ENCODE results near the gene ARGFX.
A peak's percentile ranks its signal among the peaks of the same experiment; 100 is the strongest.
"Not testable (repeated sequence)": the region's sequence is repeated elsewhere in the genome, so short reads cannot be mapped to it uniquely, and the experiment has no call there.

Gene ARGFX

GRCh38 chr3:121584418-121584817, 16.7 kb downstream of the ARGFX start:
- Histone ChIP-seq H3K79me2 (ENCODE audit: low read length) (no peaks in the 10 kb centered on the region), H2AFZ (ENCODE audit: low read length) (no peak overlapping the region), H3K4me1 (ENCODE audit: low read length) (0 out of 2 replicates have a peak, but pooled peaks cover 7% of the 10 kb centered on the region), H4K20me1 (ENCODE audit: insufficient read depth, low read length) (no peaks in the 10 kb centered on the region), H3K9me2 (replicated peaks; ENCODE audit: insufficient read depth, low read length) (no peaks in the 10 kb centered on the region), H3K9me3 (replicated peaks; ENCODE audit: insufficient read depth, low read length) (no peaks in the 10 kb centered on the region), H3K4me3 (ENCODE audit: low read length) (no peak overlapping the region), H3K36me3 (replicated peaks; ENCODE audit: insufficient read depth, low read length) (no peaks in the 10 kb centered on the region), H3K27me3 (replicated peaks; ENCODE audit: insufficient read depth, low read length) (no peaks in the 10 kb centered on the region), H3K9ac (ENCODE audit: low read length) (no peak overlapping the region), H3F3A (ENCODE audit: insufficient read depth, low read length) (peaks cover 5% of the 10 kb centered on the region; the same call in 1 of the 2 replicates), H3K4me2 (ENCODE audit: low read depth, low read length) (peak overlapping the region; percentile 13; the same call in 1 of the 2 replicates), H3K27ac (ENCODE audit: low read length) (peak overlapping the region; percentile 47; the same call in 1 of the 2 replicates)
- TF ChIP-seq EZH2phosphoT487 (IDR thresholded peaks at IDR 0.05; ENCODE audit: low read length) (no peak), CTCF (IDR thresholded peaks at IDR 0.05; ENCODE audit: low read length) (no peak), EZH2 (optimal IDR thresholded peaks at IDR 0.05; ENCODE audit: low read depth, low read length) (no peak)
- DNase-seq = peak; percentile 66

- H2AFZ ChIP-seq (ENCODE audit: low read length) = peak within 1 kb of the TSS; percentile 20; the same call in 1 of the 2 replicates
- H3K27me3 ChIP-seq (replicated peaks; ENCODE audit: insufficient read depth, low read length) = no peaks in the 10 kb centered on the region
- peak within 1 kb of the TSS; percentile 61 for H3K4me3 ChIP-seq (ENCODE audit: low read length)
- peaks cover 10% of the 10 kb centered on the region; the same call in 1 of the 2 replicates for H3K79me2 ChIP-seq (ENCODE audit: low read length)
- H3K4me2 ChIP-seq (ENCODE audit: low read depth, low read length) = peak within 1 kb of the TSS; percentile 85
- no peaks in the 10 kb centered on the region for H4K20me1 ChIP-seq (ENCODE audit: insufficient read depth, low read length)
- peak; percentile 98 for DNase-seq
- H3K9ac ChIP-seq (ENCODE audit: low read length) = peak within 1 kb of the TSS; percentile 89
- TF ChIP-seq EZH2phosphoT487 (IDR thresholded peaks at IDR 0.05; ENCODE audit: low read length) (no peak), CTCF (IDR thresholded peaks at IDR 0.05; ENCODE audit: low read length) (peak; percentile 27)
- H3F3A ChIP-seq (ENCODE audit: insufficient read depth, low read length) = peaks cover 33% of the 10 kb centered on the region
- H3K9me2 ChIP-seq (replicated peaks; ENCODE audit: insufficient read depth, low read length) = no peaks in the 10 kb centered on the region
- peaks cover 20% of the 10 kb centered on the region for H3K4me1 ChIP-seq (ENCODE audit: low read length)
- H3K9me3 ChIP-seq (replicated peaks; ENCODE audit: insufficient read depth, low read length) = no peaks in the 10 kb centered on the region
- peak within 1 kb of the TSS; percentile 97 for H3K27ac ChIP-seq (ENCODE audit: low read length)
- H3K36me3 ChIP-seq (replicated peaks; ENCODE audit: insufficient read depth, low read length) = no peaks in the 10 kb centered on the region
Measured at GRCh38 chr3:121592856-121593702, 25.3 kb downstream of the ARGFX start, which contains the start of gene FBXO40. Gene FBXO40, plus strand, starts transcription at chr3:121593379. Its CDS starts 27,197 bp downstream, at chr3:121620576.

GRCh38 chr3:121593806-121594205, 26.1 kb downstream of the ARGFX start:
- not testable (repeated sequence) for H4K20me1 ChIP-seq (ENCODE audit: insufficient read depth, low read length); H3K9me2 ChIP-seq (replicated peaks; ENCODE audit: insufficient read depth, low read length); H3K36me3 ChIP-seq (replicated peaks; ENCODE audit: insufficient read depth, low read length); H2AFZ ChIP-seq (ENCODE audit: low read length); H3K9me3 ChIP-seq (replicated peaks; ENCODE audit: insufficient read depth, low read length); H3K27me3 ChIP-seq (replicated peaks; ENCODE audit: insufficient read depth, low read length)
- DNase-seq = peak; percentile 75
- Histone ChIP-seq H3K27ac (ENCODE audit: low read length) (peak overlapping the region; percentile 97), H3K4me1 (ENCODE audit: low read length) (peaks cover 20% of the 10 kb centered on the region), H3K79me2 (ENCODE audit: low read length) (peaks cover 10% of the 10 kb centered on the region; the same call in 1 of the 2 replicates), H3K4me3 (ENCODE audit: low read length) (peak overlapping the region; percentile 61), H3F3A (ENCODE audit: insufficient read depth, low read length) (peaks cover 33% of the 10 kb centered on the region), H3K9ac (ENCODE audit: low read length) (peak overlapping the region; percentile 89), H3K4me2 (ENCODE audit: low read depth, low read length) (peak overlapping the region; percentile 85)

- H3K9me2 ChIP-seq (replicated peaks; ENCODE audit: insufficient read depth, low read length) = no peaks in the 10 kb centered on the region
- peak overlapping the region; percentile 97; the same call in 1 of the 2 replicates for H3K27ac ChIP-seq (ENCODE audit: low read length)
- H2AFZ ChIP-seq (ENCODE audit: low read length) = no peak overlapping the region
- no peak overlapping the region for H3K9ac ChIP-seq (ENCODE audit: low read length)
- H4K20me1 ChIP-seq (ENCODE audit: insufficient read depth, low read length) = no peaks in the 10 kb centered on the region
- peaks cover 10% of the 10 kb centered on the region; the same call in 1 of the 2 replicates for H3K79me2 ChIP-seq (ENCODE audit: low read length)
- no peak overlapping the region for H3K4me3 ChIP-seq (ENCODE audit: low read length)
- H3F3A ChIP-seq (ENCODE audit: insufficient read depth, low read length) = peaks cover 33% of the 10 kb centered on the region
- H3K4me1 ChIP-seq (ENCODE audit: low read length) = peaks cover 20% of the 10 kb centered on the region
- DNase-seq = no peak
- H3K36me3 ChIP-seq (replicated peaks; ENCODE audit: insufficient read depth, low read length) = no peaks in the 10 kb centered on the region
- H3K27me3 ChIP-seq (replicated peaks; ENCODE audit: insufficient read depth, low read length) = no peaks in the 10 kb centered on the region
- H3K9me3 ChIP-seq (replicated peaks; ENCODE audit: insufficient read depth, low read length) = no peaks in the 10 kb centered on the region
- TF ChIP-seq EZH2phosphoT487 (IDR thresholded peaks at IDR 0.05; ENCODE audit: low read length) (no peak), CTCF (IDR thresholded peaks at IDR 0.05; ENCODE audit: low read length) (no peak), EZH2 (optimal IDR thresholded peaks at IDR 0.05; ENCODE audit: low read depth, low read length) (no peak)
- H3K4me2 ChIP-seq (ENCODE audit: low read depth, low read length) = no peak overlapping the region
Measured at GRCh38 chr3:121594850-121595249, 27.1 kb downstream of the ARGFX start.
